NCI-H2171 treated with DMSO at 0.1 percent for 48 hours (cell line): ENCODE results near the gene C1orf146.
A peak's percentile ranks its signal among the peaks of the same experiment; 100 is the strongest.
"Not testable (repeated sequence)": the region's sequence is repeated elsewhere in the genome, so short reads cannot be mapped to it uniquely, and the experiment has no call there.

ENCODE experiments used
- DNase-seq: peaks from one replicate; lab custom pipeline; 2025; lab: John Stamatoyannopoulos, UW

Gene C1orf146

DNA sequence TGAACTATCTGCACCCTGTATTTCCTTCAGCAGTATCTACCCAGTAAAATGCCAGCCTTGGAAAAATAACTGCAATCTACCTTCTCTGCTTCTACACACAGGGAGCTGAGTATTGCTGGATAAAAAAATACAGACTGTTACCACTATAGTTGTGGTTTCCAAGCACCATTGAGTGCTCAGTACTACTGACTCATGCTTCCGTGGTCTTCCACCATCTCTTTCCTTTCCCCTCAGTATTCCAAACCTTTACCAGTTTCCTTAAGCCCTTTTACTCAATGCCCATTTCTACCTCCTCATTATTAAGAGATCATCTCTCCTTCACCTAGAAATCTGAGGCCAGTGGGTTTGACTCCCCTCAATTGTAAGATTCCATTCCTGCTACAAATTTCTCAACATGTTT, 57.2 kb downstream of the C1orf146 start:
- DNase-seq = no peak

DNA sequence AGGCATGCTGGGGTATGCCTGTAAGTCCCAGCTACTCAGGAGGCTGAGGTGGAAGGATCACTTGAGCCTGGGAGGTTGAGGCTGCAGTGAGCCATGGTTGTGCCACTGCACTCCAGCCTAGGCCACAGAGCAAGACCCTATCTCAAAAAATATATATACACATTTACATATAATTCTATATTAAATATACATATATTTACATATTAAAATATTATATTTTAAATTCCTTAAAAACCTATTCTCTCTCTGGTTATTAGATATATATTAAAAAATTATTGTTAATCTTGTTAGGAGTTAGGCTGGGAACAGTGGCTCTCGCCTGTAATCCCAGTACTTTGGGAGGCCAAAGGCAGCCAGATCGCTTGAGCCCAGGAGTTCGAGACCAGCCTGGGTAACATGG, 58.4 kb downstream of the C1orf146 start:
- DNase-seq = no peak

GRCh38 chr1:92277105-92277723, 59.5 kb downstream of the C1orf146 start:
- no peak for DNase-seq

- not testable (repeated sequence) for DNase-seq
Observed at GRCh38 chr1:92279781-92280180, 62.1 kb downstream of the C1orf146 start.

GRCh38 chr1:92281411-92281810, 63.7 kb downstream of the C1orf146 start:
- DNase-seq = not testable (repeated sequence)

DNA sequence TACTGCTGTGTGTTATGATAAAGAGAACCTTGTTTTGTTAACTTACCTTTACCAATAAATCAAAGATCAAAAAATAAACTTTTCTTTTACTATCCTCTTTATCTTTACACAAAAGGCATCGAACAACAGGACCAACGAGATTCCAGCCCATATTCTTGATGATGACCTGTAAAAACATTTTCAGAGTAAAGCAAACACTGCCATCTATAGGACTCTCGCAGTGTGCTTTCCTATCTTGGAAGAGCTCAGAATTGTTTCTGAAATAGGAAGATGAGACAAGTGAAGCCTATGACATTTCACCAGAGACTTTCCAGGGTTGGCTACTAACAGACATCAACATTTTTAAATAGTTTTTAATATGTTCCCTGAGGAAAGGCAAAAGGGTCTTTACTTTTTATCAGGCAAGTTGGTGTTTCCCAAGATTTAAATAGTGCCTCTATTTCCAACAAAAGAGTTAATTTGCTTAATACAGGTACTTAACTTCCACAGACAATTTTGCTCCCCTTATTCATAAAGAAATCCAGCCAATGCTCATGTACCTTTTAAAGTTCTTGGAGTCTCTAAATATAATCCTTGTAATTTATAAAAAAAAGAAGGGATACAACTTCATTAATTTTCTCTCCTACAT, 73.8 kb downstream of the C1orf146 start:
- DNase-seq = peak; percentile 58
